Measurements from ENCODE around the gene LMOD1.

LMOD1 gene

DNA sequence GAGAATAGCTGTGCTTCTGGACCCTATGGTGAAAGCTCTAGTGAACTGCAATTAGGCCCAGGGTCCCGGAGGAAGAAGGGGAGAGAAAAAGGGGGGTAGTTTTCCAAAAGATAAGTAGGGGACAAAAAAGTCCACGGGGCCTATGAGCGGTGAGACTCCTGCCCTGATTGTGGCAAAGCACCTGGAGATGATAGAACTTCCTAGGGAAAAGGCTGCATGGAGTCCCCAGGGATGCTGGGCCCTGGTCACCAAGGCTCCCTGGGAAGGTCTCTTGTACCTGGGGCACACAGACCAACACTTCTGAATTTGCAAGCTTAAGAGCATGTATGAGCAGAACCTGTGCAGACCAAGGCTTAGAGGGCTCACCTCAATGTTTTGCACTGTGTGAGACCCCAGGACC lies 63.1 kb downstream of the LMOD1 start:
- H3K9ac ChIP-seq (ENCODE audit: low read length): no peak overlapping the region
- TF ChIP-seq, protein P1, sequence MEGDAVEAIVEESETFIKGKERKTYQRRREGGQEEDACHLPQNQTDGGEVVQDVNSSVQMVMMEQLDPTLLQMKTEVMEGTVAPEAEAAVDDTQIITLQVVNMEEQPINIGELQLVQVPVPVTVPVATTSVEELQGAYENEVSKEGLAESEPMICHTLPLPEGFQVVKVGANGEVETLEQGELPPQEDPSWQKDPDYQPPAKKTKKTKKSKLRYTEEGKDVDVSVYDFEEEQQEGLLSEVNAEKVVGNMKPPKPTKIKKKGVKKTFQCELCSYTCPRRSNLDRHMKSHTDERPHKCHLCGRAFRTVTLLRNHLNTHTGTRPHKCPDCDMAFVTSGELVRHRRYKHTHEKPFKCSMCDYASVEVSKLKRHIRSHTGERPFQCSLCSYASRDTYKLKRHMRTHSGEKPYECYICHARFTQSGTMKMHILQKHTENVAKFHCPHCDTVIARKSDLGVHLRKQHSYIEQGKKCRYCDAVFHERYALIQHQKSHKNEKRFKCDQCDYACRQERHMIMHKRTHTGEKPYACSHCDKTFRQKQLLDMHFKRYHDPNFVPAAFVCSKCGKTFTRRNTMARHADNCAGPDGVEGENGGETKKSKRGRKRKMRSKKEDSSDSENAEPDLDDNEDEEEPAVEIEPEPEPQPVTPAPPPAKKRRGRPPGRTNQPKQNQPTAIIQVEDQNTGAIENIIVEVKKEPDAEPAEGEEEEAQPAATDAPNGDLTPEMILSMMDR (IDR thresholded peaks at IDR 0.05; ENCODE audit: low read depth, low read length): no peak
- no peak for TF ChIP-seq EZH2phosphoT487 (IDR thresholded peaks at IDR 0.05; ENCODE audit: low read depth)
- H3K4me2 ChIP-seq (ENCODE audit: low read length): peak overlapping the region; percentile 47; the same call in 1 of the 2 replicates
- 0 out of 2 replicates have a peak, but pooled peaks cover 2% of the 10 kb centered on the region for H4K20me1 ChIP-seq (ENCODE audit: insufficient read depth, low read length)
- peaks cover 10% of the 10 kb centered on the region; the same call in 1 of the 2 replicates for H3K27me3 ChIP-seq (ENCODE audit: low read depth, low read length)
- no peak overlapping the region for H3K27ac ChIP-seq (ENCODE audit: low read length)
- H2AFZ ChIP-seq (ENCODE audit: low read depth, low read length): no peak overlapping the region
- H3K79me2 ChIP-seq (ENCODE audit: low read length): no peaks in the 10 kb centered on the region
- no peaks in the 10 kb centered on the region for H3K9me3 ChIP-seq (ENCODE audit: insufficient read depth, low read length)
- peaks cover 28% of the 10 kb centered on the region for H3K4me1 ChIP-seq (ENCODE audit: low read length)
- no peak overlapping the region for H3K4me3 ChIP-seq (ENCODE audit: low read length)
- H3K36me3 ChIP-seq (replicated peaks; ENCODE audit: low read depth, low read length): peaks cover 17% of the 10 kb centered on the region

DNA sequence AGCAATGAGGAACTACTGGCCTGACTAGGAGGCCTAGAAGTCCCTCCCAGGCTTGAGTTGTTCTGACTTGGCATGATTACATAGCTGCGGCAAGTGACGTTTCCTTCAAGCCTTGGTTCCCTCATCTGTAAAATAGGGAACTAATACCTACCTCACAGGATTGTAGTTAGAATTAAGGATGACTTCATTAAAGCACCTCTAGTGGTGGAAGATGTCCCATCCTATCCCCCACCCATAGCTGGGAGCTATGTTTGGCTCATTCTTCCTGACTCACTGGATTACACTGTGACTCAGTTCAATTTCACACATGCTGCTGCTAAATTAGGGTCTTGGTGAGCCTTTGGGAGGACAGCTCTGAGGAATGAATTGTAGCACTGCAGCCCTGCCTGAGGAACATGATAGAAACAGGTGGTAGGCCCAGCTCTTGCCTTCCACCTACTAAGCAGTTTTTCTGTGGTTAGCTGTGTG lies 63.6 kb downstream of the LMOD1 start:
- peaks cover 10% of the 10 kb centered on the region; the same call in 1 of the 2 replicates for H3K27me3 ChIP-seq (ENCODE audit: low read depth, low read length)
- no peak for TF ChIP-seq EZH2phosphoT487 (IDR thresholded peaks at IDR 0.05; ENCODE audit: low read depth)
- TF ChIP-seq, protein P1 (IDR thresholded peaks at IDR 0.05; ENCODE audit: low read depth, low read length): peak; percentile 29
- no peaks in the 10 kb centered on the region for H3K9me3 ChIP-seq (ENCODE audit: insufficient read depth, low read length)
- H3K4me2 ChIP-seq (ENCODE audit: low read length): no peak overlapping the region
- H3K9ac ChIP-seq (ENCODE audit: low read length): no peak overlapping the region
- H3K4me3 ChIP-seq (ENCODE audit: low read length): no peak overlapping the region
- H3K4me1 ChIP-seq (ENCODE audit: low read length): peaks cover 28% of the 10 kb centered on the region
- no peak overlapping the region for H2AFZ ChIP-seq (ENCODE audit: low read depth, low read length)
- H3K36me3 ChIP-seq (replicated peaks; ENCODE audit: low read depth, low read length): peaks cover 21% of the 10 kb centered on the region
- H4K20me1 ChIP-seq (ENCODE audit: insufficient read depth, low read length): 0 out of 2 replicates have a peak, but pooled peaks cover 2% of the 10 kb centered on the region
- 0 out of 2 replicates have a peak overlapping the region, but pooled peaks have one; percentile 21 for H3K27ac ChIP-seq (ENCODE audit: low read length)
- no peaks in the 10 kb centered on the region for H3K79me2 ChIP-seq (ENCODE audit: low read length)

DNA sequence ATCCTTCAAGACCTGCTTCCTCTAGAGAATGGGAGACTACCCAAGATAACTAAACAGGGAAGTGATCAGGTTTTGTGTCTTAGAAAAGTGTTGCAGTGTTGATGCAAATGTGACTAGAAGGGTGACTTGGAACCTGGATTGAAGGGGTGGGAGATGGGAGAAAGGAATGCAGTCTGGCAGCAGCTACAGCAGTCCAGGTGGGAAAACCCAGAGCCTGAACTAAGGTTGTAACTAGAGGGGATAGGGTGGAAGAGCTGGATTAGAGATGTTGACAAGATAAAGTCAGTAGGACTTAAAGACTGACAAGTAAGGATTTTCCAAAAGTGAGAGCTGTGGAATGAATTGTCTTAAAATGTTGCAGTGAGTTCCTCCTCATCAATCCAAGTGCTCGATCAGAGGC lies 64.7 kb downstream of the LMOD1 start:
- no peaks in the 10 kb centered on the region for H3K79me2 ChIP-seq (ENCODE audit: low read length)
- TF ChIP-seq, protein P1 (IDR thresholded peaks at IDR 0.05; ENCODE audit: low read depth, low read length): no peak
- TF ChIP-seq EZH2phosphoT487 (IDR thresholded peaks at IDR 0.05; ENCODE audit: low read depth): no peak

DNA sequence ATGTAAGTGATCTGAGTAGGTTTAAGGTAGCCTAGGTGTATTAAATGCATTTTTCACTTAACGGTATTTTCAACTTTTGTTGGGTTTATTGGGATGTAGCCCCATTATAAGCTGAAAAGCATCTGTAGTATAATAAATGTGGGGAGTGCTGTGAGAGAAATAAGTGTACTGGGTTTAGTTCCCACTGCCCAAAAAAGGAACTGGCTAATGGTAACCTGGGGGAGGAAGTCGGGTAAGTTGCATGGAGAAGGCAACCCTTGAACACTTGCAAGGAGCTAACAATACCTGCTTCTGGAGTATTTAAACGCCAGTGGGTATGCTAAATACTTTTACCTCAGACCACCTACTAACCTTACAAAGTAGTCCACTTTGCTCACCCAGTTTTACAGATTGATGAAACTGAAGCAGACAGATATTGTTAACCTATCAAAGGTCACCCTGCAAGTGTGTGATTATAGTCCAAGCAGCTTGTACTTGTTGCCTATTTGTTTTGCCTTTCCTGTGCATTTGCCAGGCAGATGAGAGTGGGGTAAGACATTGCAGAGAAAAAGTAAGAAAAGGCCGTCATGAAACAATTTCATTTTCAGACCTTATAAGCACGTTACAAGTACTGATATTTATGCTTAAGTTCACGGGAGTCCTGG lies 65.3 kb downstream of the LMOD1 start:
- 0 out of 2 replicates have a peak, but pooled peaks cover 2% of the 10 kb centered on the region for H4K20me1 ChIP-seq (ENCODE audit: insufficient read depth, low read length)
- H3K4me1 ChIP-seq (ENCODE audit: low read length): peaks cover 28% of the 10 kb centered on the region
- no peak overlapping the region for H2AFZ ChIP-seq (ENCODE audit: low read depth, low read length)
- H3K79me2 ChIP-seq (ENCODE audit: low read length): no peaks in the 10 kb centered on the region
- H3K27me3 ChIP-seq (ENCODE audit: low read depth, low read length): peaks cover 6% of the 10 kb centered on the region; the same call in 1 of the 2 replicates
- TF ChIP-seq, protein P1 (IDR thresholded peaks at IDR 0.05; ENCODE audit: low read depth, low read length): no peak
- no peak for TF ChIP-seq EZH2phosphoT487 (IDR thresholded peaks at IDR 0.05; ENCODE audit: low read depth)
- no peak overlapping the region for H3K4me3 ChIP-seq (ENCODE audit: low read length)
- H3K9ac ChIP-seq (ENCODE audit: low read length): no peak overlapping the region
- H3K36me3 ChIP-seq (replicated peaks; ENCODE audit: low read depth, low read length): peaks cover 30% of the 10 kb centered on the region
- H3K9me3 ChIP-seq (ENCODE audit: insufficient read depth, low read length): no peaks in the 10 kb centered on the region
- H3K4me2 ChIP-seq (ENCODE audit: low read length): no peak overlapping the region
- no peak overlapping the region for H3K27ac ChIP-seq (ENCODE audit: low read length)

More for the DNA sequence above, 64.7 kb downstream of the LMOD1 start:
- Histone ChIP-seq H3K27ac (ENCODE audit: low read length) (no peak overlapping the region), H3K36me3 (replicated peaks; ENCODE audit: low read depth, low read length) (peaks cover 24% of the 10 kb centered on the region), H3K9ac (ENCODE audit: low read length) (no peak overlapping the region), H3K4me3 (ENCODE audit: low read length) (no peak overlapping the region), H2AFZ (ENCODE audit: low read depth, low read length) (no peak overlapping the region), H3K4me1 (ENCODE audit: low read length) (peaks cover 28% of the 10 kb centered on the region), H3K4me2 (ENCODE audit: low read length) (no peak overlapping the region), H3K27me3 (ENCODE audit: low read depth, low read length) (peaks cover 6% of the 10 kb centered on the region; the same call in 1 of the 2 replicates), H4K20me1 (ENCODE audit: insufficient read depth, low read length) (0 out of 2 replicates have a peak, but pooled peaks cover 2% of the 10 kb centered on the region), H3K9me3 (ENCODE audit: insufficient read depth, low read length) (no peaks in the 10 kb centered on the region)
